Activated CD4-positive, CD25-positive, alpha-beta regulatory T cell (primary cell): ENCODE data around the gene CD44.

Experiments
- DNase-seq, 4 experiments: peaks; one replicate each; lab custom pipeline; 2025; lab: John Stamatoyannopoulos, UW

Gene CD44

GRCh38 chr11:35112056-35112845, 26.7 kb upstream of the CD44 start:
- no peak for DNase-seq

- DNase-seq, result no peak
These were observed 26.2 kb upstream of the CD44 start for GRCh38 chr11:35112846-35113105.

- no peak for DNase-seq
These were observed 23.9 kb upstream of the CD44 start for GRCh38 chr11:35114906-35115687.

GRCh38 chr11:35115688-35116030, 23.3 kb upstream of the CD44 start:
- no peak for DNase-seq

- DNase-seq, result no peak
These were observed 22.7 kb upstream of the CD44 start for GRCh38 chr11:35116245-35116644.

- no peak for DNase-seq
These were observed 22.0 kb upstream of the CD44 start for GRCh38 chr11:35116762-35117640.

GRCh38 chr11:35118906-35119305, 20.1 kb upstream of the CD44 start:
- no peak for DNase-seq

GRCh38 chr11:35121326-35121865, 17.6 kb upstream of the CD44 start:
- no peak for DNase-seq

GRCh38 chr11:35122308-35122707, 16.7 kb upstream of the CD44 start:
- no peak for DNase-seq

- peak in 1 of 4 experiments; percentile 16 for DNase-seq
These were observed 12.7 kb upstream of the CD44 start for GRCh38 chr11:35126000-35126878.

GRCh38 chr11:35126879-35127581, 11.9 kb upstream of the CD44 start:
- DNase-seq, result no peak

GRCh38 chr11:35127619-35128018, 11.4 kb upstream of the CD44 start:
- DNase-seq, result no peak

- DNase-seq, result no peak
These were observed 7.9 kb upstream of the CD44 start for GRCh38 chr11:35131094-35131493.

- DNase-seq, result no peak
These were observed 7.1 kb upstream of the CD44 start for GRCh38 chr11:35131886-35132285.

GRCh38 chr11:35133656-35134055, 5.3 kb upstream of the CD44 start:
- no peak for DNase-seq

GRCh38 chr11:35134403-35135148, 4.4 kb upstream of the CD44 start:
- DNase-seq, result no peak

GRCh38 chr11:35135222-35135621, 3.7 kb upstream of the CD44 start:
- DNase-seq, result no peak

GRCh38 chr11:35136311-35136710, 2.7 kb upstream of the CD44 start:
- no peak for DNase-seq

GRCh38 chr11:35138058-35138457, 913 bp upstream of the CD44 start:
- no peak for DNase-seq

- no peak for DNase-seq
These were observed 397 bp upstream of the CD44 start for GRCh38 chr11:35138606-35138942.
